Endothelial cell of umbilical vein (primary cell): Measurements from ENCODE around the gene ZDHHC5.
"Not testable (repeated sequence)": the region's sequence is repeated elsewhere in the genome, so short reads cannot be mapped to it uniquely, and the experiment has no call there.

Experiments
- EZH2 ChIP-seq: IDR thresholded peaks from 2 replicates; pipeline ENCODE4 v1.6.1; 2012; ENCODE audit warnings: borderline replicate concordance, low read depth, mild to moderate bottlenecking, moderate library complexity, low read length, inconsistent platforms; ENCODE audit not compliant: severe bottlenecking
- FOS ChIP-seq: IDR thresholded peaks from 2 replicates; pipeline ENCODE4 v1.6.1; 2011; ENCODE audit warnings: mild to moderate bottlenecking, low read length, moderate library complexity, borderline replicate concordance; ENCODE audit not compliant: insufficient read depth
- GATA2 ChIP-seq: IDR thresholded peaks from 2 replicates; pipeline ENCODE4 v1.7.0; 2011; ENCODE audit warnings: low read depth, mild to moderate bottlenecking, moderate library complexity, mixed read lengths, low read length; ENCODE audit not compliant: insufficient read length, insufficient read depth
- JUN ChIP-seq: IDR thresholded peaks from 2 replicates; pipeline ENCODE4 v1.6.1; 2011; ENCODE audit warnings: borderline replicate concordance, low read depth; ENCODE audit not compliant: insufficient read length, insufficient read depth
- MYC ChIP-seq: IDR thresholded peaks from one replicate; pipeline ENCODE4 v1.6.1; 2011; ENCODE audit warnings: mild to moderate bottlenecking, low read depth, low read length
- POLR2A ChIP-seq: IDR thresholded peaks from 2 replicates; pipeline ENCODE4 v1.6.1; 2012; ENCODE audit warnings: low read depth, mild to moderate bottlenecking, control low read depth, low read length
- POLR2AphosphoS5 ChIP-seq: IDR thresholded peaks from 2 replicates; pipeline ENCODE4 v1.6.1; 2012; ENCODE audit warnings: low read depth, mild to moderate bottlenecking, control low read depth, low read length, moderate library complexity; ENCODE audit not compliant: insufficient read depth
- TF ChIP-seq, protein P1 (sequence below), 2 donors: IDR thresholded peaks; 1 replicate in 1 of 2; 2 replicates in 1 of 2; pipeline ENCODE4 v1.5.1; 2011; ENCODE audit warnings: low read length in 2 of 2, mild to moderate bottlenecking in 2 of 2, moderate library complexity in 2 of 2, control low read depth in 1 of 2, inconsistent platforms in 1 of 2, low read depth in 1 of 2; ENCODE audit not compliant: insufficient read depth in 1 of 2; ENCODE audit errors: extremely low read depth in 1 of 2
- TF ChIP-seq, protein P2 (sequence below): IDR thresholded peaks from 2 replicates; pipeline ENCODE4 v1.6.1; 2011; ENCODE audit not compliant: insufficient read depth, insufficient read length

DNA sequence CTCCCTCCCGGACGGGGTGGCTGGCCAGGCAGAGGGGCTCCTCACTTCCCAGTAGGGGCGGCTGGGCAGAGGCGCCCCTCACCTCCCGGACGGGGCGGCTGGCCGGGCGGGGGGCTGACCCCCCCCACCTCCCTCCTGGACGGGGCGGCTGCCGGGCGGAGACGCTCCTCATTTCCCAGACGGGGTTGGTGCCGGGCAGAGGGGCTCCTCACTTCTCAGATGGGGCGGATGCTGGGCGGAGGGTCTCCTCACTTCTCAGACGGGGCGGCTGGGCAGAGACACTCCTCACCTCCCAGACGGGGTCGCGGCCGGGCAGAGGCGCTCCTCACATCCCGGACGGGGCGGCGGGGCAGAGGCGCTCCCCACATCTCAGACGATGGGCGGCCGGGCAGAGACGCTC lies 48.8 kb downstream of the ZDHHC5 start:
- TF ChIP-seq, protein P1, sequence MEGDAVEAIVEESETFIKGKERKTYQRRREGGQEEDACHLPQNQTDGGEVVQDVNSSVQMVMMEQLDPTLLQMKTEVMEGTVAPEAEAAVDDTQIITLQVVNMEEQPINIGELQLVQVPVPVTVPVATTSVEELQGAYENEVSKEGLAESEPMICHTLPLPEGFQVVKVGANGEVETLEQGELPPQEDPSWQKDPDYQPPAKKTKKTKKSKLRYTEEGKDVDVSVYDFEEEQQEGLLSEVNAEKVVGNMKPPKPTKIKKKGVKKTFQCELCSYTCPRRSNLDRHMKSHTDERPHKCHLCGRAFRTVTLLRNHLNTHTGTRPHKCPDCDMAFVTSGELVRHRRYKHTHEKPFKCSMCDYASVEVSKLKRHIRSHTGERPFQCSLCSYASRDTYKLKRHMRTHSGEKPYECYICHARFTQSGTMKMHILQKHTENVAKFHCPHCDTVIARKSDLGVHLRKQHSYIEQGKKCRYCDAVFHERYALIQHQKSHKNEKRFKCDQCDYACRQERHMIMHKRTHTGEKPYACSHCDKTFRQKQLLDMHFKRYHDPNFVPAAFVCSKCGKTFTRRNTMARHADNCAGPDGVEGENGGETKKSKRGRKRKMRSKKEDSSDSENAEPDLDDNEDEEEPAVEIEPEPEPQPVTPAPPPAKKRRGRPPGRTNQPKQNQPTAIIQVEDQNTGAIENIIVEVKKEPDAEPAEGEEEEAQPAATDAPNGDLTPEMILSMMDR (IDR thresholded peaks at IDR 0.05; ENCODE audit: extremely low read depth in 1 of 2, insufficient read depth in 1 of 2, low read depth in 1 of 2, low read length in 2 of 2) = not testable (repeated sequence)
- TF ChIP-seq MYC, POLR2A, FOS, EZH2, POLR2AphosphoS5, GATA2, JUN: not testable (repeated sequence)
- TF ChIP-seq, protein P2, sequence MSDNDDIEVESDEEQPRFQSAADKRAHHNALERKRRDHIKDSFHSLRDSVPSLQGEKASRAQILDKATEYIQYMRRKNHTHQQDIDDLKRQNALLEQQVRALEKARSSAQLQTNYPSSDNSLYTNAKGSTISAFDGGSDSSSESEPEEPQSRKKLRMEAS = not testable (repeated sequence)
